HG02588 (cell line): Measurements from ENCODE around the gene CNP.
"Not testable (repeated sequence)": the region's sequence is repeated elsewhere in the genome, so short reads cannot be mapped to it uniquely, and the experiment has no call there.

Experiments
- ATAC-seq: cut with Tn5 transposase; IDR thresholded peaks from one replicate; pipeline ENCODE4 v1.9.1; 2021; ENCODE audit warnings: mild to moderate bottlenecking, moderate library complexity; ENCODE audit not compliant: unreplicated experiment

The CNP gene

DNA sequence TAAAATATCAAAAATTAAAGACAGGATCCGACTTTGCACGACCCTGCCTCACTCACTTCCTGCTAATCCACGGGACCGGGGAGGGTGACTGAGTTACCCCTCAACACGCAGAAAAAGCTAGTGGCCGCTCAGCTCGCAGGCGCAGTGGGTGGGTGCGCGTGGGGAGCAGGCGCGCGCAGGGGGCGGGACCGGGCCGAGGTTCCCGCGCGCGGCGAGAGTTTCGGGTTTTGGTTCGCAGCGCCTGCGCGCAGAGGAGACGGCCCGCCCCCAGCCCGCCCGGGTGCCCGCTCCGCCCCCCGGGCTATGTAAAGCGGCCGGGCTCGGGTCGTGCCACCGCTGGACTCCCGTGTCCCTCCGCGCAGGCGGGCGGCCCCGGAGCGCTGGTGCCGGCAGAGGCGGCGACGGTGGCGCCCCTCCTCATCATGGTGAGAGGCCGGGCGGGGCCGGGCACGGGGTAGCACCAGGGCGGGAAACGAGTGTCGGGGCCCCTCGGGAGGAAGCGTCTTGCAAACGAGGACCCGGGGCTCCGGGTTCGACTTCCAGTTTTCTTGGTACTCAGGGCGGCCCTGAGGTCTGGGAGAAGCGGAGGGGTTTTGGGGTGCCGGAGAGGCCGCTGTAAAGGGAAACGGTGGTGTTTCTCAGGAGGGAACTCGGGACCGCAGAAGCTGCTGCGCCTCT, at the start of gene CNP:
TSS of gene CNP (plus strand) at position 333 of the 678 bp plus-strand sequence. CDS start at position 423, 90 bp downstream.
- ATAC-seq, result peak; percentile 64

DNA sequence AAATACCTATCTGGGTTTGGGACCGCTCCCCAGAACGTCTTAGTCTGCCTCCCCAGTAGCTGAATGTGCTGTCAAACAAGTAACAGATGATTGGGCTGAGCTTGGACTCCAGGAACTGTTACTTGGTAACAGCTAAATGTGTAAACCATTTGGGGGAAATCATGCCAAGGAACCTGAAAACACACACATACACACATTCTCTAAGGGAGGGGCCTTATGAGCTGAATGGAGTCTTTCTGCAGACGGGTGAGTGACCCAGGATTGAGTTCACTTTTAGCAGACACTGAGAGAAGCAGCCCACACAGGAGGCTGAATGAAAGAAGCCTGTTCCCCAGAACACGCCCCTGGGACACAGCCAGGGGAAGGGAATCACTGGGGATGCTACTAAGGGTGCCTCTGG, 49.4 kb upstream of the CNP start:
- ATAC-seq, result no peak

DNA sequence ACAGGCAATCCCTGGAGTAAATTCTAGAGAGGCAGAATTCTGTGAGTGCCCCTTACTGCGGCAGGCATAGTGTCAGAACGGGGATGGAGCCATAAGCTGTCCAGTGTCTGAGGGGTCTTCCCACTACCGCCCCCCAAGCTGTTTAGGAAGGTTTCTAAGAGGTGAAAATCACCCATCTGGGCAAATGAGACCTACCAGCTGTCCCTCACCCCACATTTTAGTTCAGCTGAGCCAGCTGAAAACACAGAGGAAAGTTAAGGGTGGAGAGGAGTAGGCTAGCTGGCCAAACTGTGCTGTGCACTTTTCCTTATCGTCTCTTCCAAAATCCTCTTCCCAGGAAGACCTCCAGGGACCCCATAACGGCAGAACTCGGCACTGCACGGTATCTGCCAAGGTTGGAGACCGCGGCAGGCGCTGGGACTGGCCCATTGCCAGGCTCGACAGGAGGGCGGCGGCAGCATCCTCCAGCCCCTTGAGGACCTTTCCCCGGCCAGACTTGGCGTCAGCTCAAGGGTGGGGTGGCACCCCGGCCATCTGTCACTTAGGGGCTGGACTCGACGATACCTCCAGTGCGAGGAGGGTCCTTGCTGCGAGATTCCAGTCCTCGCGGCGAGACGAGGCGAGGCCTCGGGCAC, 48.8 kb upstream of the CNP start:
- no peak for ATAC-seq

DNA sequence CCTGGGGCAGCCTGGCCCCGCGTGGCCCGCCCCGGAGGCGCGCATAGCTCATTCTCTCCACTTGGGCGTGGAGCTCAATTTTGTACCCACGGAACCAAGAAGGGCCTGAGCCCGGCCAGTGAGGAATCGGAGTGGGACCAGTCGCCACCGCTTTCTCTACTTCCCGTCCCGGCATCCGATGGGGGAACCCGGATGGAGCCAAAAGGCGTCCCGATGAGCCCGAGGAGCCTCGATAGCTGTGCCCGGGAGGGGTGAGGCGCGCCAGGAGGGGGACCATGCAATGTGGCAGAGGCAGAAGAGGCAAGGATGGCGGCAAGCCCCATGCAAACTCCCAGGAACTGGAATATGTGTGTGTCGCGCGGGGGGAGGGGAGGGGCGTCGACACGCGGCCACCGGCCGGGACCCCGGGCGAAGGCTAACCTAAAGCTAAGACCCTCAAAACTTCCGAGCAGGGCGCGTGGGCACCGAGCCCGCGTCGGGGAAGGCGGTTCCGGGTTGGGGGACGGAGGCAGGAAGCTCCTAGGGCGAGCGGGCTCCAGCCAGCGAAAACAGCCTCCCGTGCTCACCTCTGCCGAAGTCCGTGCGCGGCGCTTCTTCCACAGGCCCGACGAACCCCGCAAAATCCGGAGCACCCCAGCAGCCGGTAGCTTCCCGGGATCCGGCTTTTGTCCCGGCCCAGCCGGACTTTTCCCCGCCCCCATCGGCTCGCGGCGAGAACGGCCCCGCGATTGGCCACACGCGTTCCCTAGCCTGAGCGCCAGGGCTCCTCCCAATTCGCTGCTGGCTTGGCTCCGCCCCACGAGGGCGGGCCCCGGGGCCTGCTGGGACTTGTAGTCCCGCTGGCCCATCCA, 48.1 kb upstream of the CNP start, which contains the start of gene ACLY:
TSS of gene ACLY (minus strand) at position 638 of the 851 bp plus-strand sequence. CDS start 5,078 bp downstream, outside the sequence.
- peak; percentile 93 for ATAC-seq

DNA sequence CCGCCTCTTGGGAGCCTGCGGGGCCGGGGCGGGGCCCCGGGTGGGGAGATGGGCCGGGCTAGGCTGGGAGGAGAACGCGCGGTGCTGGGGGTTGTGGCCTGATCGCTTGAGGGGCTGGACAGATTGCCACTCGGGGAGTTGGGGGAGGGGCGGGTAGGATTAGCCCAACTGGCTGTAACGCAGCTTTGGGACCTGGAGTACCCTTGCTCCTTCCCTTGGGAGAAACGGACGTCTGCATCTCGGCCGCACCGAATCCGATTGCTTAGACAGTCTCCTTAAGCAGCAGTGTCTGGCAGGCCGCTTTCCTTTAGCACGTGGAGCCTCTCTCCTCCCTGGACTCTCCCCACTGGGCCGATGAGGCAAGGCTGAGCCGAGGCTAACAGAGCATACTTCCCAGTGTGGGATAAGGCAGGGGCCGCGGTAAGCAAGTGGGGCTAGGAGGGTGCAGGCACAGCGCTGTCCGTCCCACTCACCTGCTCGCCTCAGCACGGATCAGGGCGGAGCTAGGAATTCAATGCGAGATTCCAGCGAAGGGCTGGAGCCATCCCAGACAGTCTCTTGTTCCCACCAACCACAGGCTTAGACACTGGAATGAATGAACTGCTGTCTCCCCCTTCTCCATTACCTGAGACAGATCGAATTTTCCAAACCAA, 47.3 kb upstream of the CNP start:
- ATAC-seq, result peak; percentile 5

DNA sequence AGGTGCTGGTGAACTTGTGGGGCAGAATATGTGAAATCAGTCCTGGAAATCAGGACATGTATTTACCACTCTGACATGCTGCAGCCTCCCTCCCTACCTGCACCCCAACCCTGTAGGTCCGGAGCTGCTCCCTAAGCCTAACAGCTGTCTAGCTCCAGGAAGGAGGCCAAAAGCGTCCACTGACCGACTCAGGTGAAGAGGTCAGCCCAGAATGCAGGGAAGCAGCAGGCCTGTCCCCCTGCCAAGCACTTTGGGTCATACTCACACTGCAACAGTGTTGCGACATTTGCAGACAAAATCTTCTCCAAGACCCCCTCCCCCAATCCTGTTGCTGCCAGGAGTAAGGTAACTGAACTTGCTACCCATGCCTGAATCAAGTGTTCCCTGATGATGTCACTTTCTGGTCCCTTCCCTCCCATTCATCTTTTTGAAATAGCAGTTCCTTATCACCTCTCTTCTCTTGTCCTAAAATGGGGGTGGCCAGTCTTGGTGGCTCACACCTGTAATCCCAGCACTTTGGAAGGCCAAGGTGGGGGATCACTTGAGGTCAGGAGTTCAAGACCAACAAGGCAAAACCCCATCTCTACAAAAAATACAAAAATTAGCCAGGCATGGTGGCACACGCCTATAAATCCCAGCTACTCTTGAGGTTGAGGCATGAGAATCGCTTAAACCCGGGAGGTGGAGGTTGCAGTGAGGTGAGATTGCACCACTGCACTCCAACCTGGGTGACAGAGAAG, 46.6 kb upstream of the CNP start:
- ATAC-seq, result no peak

DNA sequence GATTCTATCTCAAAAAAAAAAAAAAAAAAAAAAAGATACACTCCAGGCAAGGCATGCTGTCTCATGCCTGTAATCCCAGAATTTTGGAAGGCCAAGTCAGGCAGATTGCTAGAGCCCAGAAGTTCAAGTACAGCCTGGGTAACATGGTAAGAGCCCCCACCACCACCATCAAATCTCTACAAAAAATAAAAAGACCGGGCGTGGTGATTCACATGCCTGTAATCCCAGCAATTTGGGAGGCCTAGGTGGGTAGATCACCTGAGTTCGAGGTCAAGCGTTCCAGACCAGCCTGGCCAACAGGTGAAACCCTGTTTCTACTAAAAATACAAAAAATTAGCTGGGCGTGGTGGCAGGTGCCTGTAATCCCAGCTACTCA, 46.0 kb upstream of the CNP start:
- ATAC-seq, result no peak

DNA sequence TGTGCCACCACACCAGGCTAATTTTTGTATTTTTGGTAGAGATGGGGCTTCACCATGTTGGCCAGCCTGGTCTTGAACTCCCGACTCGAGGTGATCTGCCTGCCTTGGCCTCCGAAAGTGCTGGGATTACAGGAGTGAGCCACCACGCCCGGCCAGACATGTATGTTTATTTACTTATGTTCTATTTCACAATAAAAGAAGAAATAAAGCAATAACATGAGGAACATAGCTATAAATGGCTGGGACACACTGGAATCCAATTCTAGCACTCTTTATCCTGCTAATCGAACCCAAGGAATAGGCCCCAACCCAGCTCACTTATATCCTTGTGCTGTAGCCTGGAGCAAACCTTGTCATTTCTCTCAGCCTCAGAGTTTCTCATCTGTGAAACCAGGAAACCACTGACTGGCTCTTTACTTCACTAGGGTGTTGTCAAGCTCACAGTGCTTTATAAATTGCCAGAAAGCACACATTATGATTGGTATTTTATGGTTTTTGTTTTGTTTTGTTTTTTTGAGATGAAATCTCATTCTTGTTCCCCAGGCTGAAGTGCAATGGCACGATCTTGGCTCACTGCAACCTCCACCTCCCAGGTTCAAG, 40.5 kb upstream of the CNP start:
- ATAC-seq, result no peak

DNA sequence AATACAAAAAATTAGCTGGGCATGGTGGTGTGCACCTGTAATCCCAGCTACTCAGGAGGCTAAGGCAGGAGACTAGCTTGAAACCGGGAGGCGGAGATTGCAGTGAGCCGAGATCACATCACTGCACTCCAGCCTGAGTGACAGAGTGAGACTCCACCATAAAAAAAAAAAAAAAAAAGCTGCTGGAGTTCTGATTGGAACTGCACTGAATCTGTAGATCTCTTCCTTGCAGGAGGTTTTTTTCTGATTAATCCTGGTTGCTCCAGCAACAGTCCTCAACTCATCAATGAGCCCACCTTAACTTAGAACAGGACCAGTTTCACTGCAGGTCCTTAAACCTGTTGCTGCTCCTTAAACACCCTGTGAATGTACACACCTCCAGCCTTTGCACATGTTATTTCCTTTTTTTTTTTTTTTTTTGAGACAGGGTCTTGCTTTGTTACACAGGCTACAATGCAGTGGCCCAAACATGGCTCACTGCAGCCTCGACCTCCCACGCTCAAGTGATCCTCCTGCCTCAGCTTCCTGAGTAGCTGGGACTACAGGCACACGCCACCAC, 37.8 kb upstream of the CNP start:
- no peak for ATAC-seq

DNA sequence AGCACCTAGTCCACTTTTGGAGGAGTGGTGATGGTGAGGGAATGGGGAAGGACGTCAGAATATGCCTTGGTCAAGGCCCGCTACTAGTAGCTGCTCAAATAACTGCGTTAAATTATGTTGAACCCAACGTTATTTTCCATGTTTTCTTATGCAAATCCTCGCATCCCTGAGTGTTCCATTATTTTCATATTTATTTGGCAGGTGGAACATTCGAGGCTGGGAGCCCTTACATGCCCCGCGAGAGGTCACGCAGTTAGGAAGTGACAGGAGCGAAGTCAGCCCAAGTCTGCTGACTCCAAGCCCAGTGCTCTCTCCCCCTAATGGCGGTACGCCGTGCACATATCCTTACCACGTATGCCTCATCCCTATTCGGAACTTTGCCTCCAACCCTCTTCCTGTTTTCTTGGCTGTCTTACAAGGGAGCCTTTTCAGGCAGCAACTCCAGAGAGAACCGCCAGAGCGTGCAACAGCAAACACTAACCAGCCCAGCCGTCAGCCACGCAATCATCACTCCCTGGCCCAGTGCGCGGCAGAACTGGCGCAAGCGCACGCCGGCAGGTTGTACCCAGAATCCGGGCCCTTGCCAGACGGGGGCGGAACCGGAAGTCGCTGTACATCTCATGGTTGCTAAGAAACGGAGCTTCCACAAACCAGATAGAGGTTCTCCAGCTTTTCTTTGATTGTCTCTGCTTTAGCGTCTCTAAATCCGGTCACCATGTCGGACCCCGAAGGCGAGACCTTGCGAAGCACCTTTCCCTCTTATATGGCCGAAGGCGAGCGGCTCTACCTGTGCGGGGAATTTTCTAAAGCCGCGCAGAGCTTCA, 36.4 kb upstream of the CNP start, which contains the start of gene ODAD4:
TSS of gene ODAD4 (plus strand) at position 609 of the 824 bp plus-strand sequence. CDS start at position 716, 107 bp downstream.
- ATAC-seq, result peak; percentile 89

DNA sequence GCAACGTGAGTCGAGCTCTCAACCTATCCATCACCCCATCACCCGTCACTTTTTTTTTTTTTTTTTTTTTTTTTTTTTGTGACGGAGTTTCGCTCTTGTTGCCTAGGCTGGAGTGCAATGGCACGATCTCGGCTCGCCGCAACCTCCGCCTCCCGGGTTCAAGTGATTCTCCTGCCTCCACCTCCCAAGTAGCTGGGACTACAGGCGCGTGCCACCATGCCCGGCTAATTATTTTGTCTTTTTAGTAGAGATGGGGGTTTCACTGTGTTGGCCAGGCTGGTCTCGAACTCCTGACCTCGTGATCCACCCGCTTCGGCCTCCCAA, 35.8 kb upstream of the CNP start:
- peak; percentile 3 for ATAC-seq

DNA sequence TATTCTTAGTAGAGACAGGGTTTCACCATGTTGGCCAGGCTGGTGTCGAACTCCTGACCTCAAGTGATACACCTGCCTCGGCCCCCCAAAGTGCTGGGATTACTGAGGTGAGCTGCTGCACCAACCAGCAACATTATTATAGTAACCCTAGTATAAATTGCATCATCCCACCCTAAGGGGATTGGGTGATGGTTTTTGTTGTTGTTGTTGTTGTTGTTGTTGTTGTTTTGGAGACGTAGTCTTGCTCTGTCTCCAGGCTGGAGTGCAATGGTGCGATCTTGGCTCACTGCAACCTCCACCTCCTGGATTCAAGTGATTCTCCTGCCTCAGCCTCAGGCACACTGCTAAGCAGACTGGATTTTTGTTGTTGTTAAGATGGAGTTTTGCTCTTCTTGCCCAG, 34.9 kb upstream of the CNP start:
- ATAC-seq, result not testable (repeated sequence)

DNA sequence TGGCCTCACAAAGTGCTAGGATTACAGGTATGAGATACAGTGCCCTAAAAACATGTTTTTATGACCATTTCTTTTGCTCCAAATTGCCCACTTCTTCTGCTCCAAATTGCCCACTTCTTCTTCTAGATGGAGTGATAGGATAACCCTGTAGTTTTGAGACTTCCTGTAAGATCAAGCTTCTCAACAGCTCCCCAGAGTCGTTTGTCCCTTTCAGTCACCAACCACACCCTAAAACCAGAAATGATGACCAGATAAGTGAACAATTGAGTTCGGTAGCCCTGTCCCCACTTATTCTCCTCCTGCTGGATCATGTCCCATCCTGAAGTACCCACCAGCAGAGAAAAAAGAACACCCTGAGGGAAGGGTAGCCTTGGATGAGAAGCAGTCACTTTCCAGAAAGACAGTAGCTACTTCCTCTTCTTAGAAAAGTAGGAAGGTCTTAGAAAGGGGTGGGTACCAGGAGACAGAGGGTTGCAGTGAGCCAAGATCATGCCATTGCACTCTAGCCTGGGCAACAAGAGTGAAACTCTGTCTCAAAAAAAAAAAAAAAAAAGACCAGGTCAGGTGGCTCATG, 33.7 kb upstream of the CNP start:
- no peak for ATAC-seq

DNA sequence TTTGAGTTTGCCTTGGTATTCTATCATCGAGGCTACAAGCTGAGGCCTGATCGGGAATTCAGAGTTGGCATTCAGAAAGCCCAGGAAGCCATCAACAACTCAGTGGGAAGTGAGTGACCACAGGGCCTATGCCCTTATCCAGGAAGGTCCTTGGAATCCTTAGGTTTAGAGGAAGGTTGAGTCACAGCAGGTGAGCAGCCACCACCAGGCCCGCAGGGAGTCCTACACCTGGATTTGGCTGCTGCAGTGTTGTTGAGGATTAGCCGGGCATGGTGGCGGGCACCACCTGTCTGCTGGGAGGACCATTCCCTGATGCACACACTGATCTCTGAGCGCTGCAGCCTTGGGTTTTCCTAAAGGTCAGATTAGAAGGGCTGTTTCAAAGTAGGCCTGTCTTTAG, 31.0 kb upstream of the CNP start:
- no peak for ATAC-seq

DNA sequence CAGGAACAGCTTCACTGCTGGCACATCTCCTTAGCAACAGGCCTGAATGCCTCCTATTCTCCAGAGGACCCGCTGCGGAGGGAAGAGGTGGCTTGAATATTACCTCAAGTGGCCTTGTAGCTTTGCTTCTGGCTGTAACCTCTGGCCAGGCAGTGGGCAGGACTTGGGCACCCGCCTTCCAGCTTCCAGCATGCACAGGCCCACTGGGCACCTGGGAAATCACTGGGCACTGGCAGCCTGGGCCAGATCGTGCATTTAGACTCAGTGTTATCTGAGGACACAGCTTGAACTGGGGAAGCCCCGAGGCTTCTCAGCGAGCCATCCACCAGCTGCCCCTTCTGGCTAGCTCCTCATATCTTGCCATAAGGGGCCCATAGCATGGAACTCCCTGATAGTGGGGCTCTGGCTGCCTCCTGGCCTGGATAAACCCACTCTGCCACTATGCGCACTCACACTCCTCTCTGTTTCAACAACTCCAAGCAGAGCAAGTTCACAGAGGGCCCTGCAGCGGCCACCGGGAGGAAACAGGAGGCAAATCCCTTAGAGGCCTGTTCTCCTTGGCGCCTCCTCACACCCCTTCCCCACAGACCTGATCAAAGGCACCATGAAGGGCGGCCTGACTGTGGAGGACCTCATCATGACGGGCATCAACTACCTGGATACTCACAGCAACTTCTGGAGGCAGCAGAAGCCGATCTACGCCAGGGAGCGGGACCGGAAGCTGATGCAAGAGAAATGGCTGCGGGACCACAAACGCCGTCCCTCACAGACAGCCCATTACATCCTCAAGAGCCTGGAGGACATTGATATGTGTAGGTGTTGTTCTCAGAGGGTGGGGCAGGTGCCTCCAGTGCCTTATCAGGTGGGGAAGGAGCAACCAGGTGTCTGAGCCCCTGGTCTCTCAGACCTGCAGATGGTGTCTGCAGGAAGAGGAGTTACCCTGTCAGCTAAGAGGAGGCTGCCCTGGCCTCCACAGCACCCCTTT, 28.3 kb upstream of the CNP start:
- no peak for ATAC-seq

DNA sequence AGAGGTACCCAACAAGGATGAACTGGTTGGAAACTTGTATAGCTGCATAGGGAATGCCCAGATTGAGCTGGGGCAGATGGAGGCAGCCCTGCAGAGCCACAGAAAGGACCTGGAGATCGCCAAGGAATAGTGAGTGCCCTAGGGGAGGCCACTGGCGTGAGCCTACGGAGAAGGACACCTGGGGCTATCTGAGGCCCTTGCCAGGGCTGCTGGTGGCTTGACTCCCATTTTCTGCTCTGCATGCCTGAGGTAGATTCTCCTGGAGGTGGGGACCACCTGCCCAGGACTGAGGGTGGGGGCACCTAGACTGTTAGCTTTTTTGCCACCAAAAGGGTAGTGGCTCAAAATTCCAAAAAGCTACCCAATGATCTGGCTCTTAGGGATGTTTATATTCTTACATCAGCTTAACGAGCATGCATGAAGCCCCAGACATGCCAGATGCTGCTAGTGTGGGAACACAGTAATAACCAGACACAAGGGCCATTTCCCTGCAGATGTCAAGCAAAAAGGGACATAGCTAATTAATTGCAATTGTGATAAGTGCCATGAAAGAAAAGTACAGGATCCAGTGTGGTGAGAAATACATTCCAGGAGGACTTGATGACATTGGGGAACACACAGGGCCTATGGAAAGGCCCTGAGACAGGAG, 27.4 kb upstream of the CNP start:
- no peak for ATAC-seq

DNA sequence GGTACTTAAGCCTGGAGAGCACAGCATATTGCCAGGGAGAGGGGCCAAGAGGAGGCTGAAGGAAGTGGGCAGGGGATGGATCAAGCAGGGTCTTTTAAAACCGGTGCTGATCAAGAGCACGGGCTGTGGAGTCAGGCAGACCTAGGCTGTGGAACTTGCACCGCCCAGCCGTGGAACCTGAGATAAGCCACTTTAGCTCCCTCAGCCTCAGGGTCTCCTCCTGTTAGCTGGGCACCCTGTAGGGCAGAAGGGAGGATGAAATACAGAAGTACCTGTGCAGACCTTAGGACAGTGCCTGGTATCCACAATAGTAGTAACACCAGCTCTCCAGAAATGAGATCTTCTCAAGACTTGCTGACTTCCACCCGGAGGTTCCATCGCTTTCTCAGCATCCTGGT, 26.9 kb upstream of the CNP start:
- no peak for ATAC-seq
